B cell (primary cell): ENCODE data around the gene ACAP1. TPM values are rescaled to one million over a fixed set of nuclear protein-coding genes. Genes with fewer than 3 reads are reported as not detected.

ENCODE experiments used
- ATAC-seq: fragments of 200-7000 bp; cut with Tn5 transposase; one replicate; pipeline ENCODE4 v1.10.0; 2021; ENCODE audit warnings: low read depth, mild to moderate bottlenecking, moderate number of reproducible peaks, moderate library complexity
- CTCF ChIA-PET: fragments of 350-600 bp; sonication (Branson Sonifier 250); formaldehyde crosslinking; loops from one replicate; lab custom pipeline; 2021; ENCODE audit warnings: antibody characterized with exemption, inconsistent platforms; lab: Charles Lee
- POLR2A ChIA-PET: fragments of 350-600 bp; sonication (Branson Sonifier 250); formaldehyde crosslinking; loops from one replicate; lab custom pipeline; 2021; ENCODE audit warnings: antibody characterized with exemption; lab: Charles Lee
- DNase-seq: peaks from one replicate; pipeline ENCODE4 v3.0.0; 2013
- H2AFZ ChIP-seq: 2 replicates; pipeline ENCODE4 v1.6.1; 2012; ENCODE audit warnings: mild to moderate bottlenecking, low read depth, low read length; ENCODE audit not compliant: insufficient read depth, poor library complexity, severe bottlenecking
- H3K27ac ChIP-seq, 2 donors: 1 replicate in 1 of 2; 2 replicates in 1 of 2; pipeline ENCODE4 v1.5.1; 2012 to 2013; ENCODE audit warnings: low read length in 2 of 2, mild to moderate bottlenecking in 2 of 2, moderate library complexity in 1 of 2
- H3K27me3 ChIP-seq, 4 experiments: fragments of 200-600 bp in 1 of 4; sonication (generic) in 1 of 4; replicated peaks in 1 of 4; 1 replicate in 2 of 4; 2 replicates in 2 of 4; pipeline versions ENCODE4 v1.6.1 to v1.7.0; 2013 to 2016; ENCODE audit warnings: low read length in 3 of 4, mild to moderate bottlenecking in 2 of 4, mixed read lengths in 1 of 4, moderate library complexity in 1 of 4; ENCODE audit not compliant: insufficient read depth in 4 of 4, control insufficient read depth in 3 of 4; ENCODE audit errors: control extremely low read depth in 1 of 4
- H3K36me3 ChIP-seq, 2 experiments: replicated peaks in 1 of 2; 1 replicate in 1 of 2; 2 replicates in 1 of 2; pipeline versions ENCODE4 v1.6.1 to v1.7.1; 2013; ENCODE audit warnings: low read length in 1 of 2; ENCODE audit not compliant: insufficient read depth in 2 of 2, control insufficient read depth in 1 of 2; ENCODE audit errors: control extremely low read depth in 1 of 2, extremely low read depth in 1 of 2
- H3K4me1 ChIP-seq, 2 donors: fragments of 200-600 bp in 1 of 2; sonication (generic) in 1 of 2; 1 replicate in 1 of 2; 2 replicates in 1 of 2; pipeline versions ENCODE4 v1.5.1 to v1.6.1; 2013 to 2017; ENCODE audit warnings: low read length in 2 of 2; ENCODE audit not compliant: control insufficient read depth in 2 of 2, insufficient read depth in 2 of 2
- H3K4me2 ChIP-seq: replicated peaks from 2 replicates; pipeline ENCODE3; 2012; ENCODE audit warnings: mild to moderate bottlenecking, low read depth, low read length; ENCODE audit not compliant: poor library complexity, severe bottlenecking
- H3K4me3 ChIP-seq, 5 experiments: fragments of 200-600 bp in 1 of 5; sonication (generic) in 1 of 5; 1 replicate in 3 of 5; 2 replicates in 2 of 5; pipeline versions ENCODE4 v1.5.1 to v1.7.0; 2011 to 2016; ENCODE audit warnings: low read length in 4 of 5, mild to moderate bottlenecking in 4 of 5, low read depth in 2 of 5, control low read depth in 1 of 5, moderate library complexity in 1 of 5; ENCODE audit not compliant: insufficient read depth in 1 of 5; ENCODE audit errors: control extremely low read depth in 1 of 5, extremely low read depth in 1 of 5
- H3K79me2 ChIP-seq: fragments of 200-600 bp; sonication (generic); one replicate; pipeline ENCODE4 v1.6.0; 2016; ENCODE audit warnings: low read length; ENCODE audit not compliant: control insufficient read depth, insufficient read depth
- H3K9ac ChIP-seq: fragments of 200-600 bp; sonication (generic); 2 replicates; pipeline ENCODE4 v1.6.1; 2017; ENCODE audit warnings: mild to moderate bottlenecking, low read length, moderate library complexity
- H3K9me3 ChIP-seq, 3 donors: one replicate each; pipeline versions ENCODE4 v1.6.1 to v1.7.1; 2013; ENCODE audit warnings: low read length in 2 of 3; ENCODE audit not compliant: control insufficient read depth in 2 of 3, insufficient read depth in 1 of 3; ENCODE audit errors: control extremely low read depth in 1 of 3
- H4K20me1 ChIP-seq: 2 replicates; pipeline ENCODE4 v1.6.0; 2012; ENCODE audit warnings: mild to moderate bottlenecking, low read length; ENCODE audit not compliant: insufficient read depth, control insufficient read depth, poor library complexity, severe bottlenecking
- H3K27ac Mint-ChIP-seq: one replicate; pipeline ENCODE4 v1.8.0; 2021; ENCODE audit warnings: mixed read lengths
- H3K27me3 Mint-ChIP-seq: one replicate; pipeline ENCODE4 v1.8.0; 2021; ENCODE audit warnings: mixed read lengths
- H3K4me1 Mint-ChIP-seq: one replicate; pipeline ENCODE4 v1.8.0; 2021; ENCODE audit warnings: mixed read lengths
- H3K4me3 Mint-ChIP-seq: one replicate; pipeline ENCODE4 v1.8.0; 2021; ENCODE audit warnings: mixed read lengths
- H3K9me3 Mint-ChIP-seq: one replicate; pipeline ENCODE4 v1.8.0; 2022; ENCODE audit warnings: mixed read lengths; ENCODE audit not compliant: insufficient read depth
- CTCF ChIP-seq: fragments of 200-600 bp; IDR thresholded peaks from one replicate; pipeline ENCODE4 v1.8.0; 2022; ENCODE audit warnings: antibody characterized with exemption, mild to moderate bottlenecking
- EZH2 ChIP-seq: IDR thresholded peaks from 2 replicates; pipeline ENCODE4 v1.6.1; 2012; ENCODE audit warnings: borderline replicate concordance, low read depth, mild to moderate bottlenecking, moderate library complexity, low read length; ENCODE audit not compliant: insufficient read depth, poor library complexity, severe bottlenecking
- WGBS: methylation state at CpG from one replicate; pipeline ENCODE4 v1.1.5; 2013; ENCODE audit warnings: missing lambda C conversion rate; ENCODE audit not compliant: insufficient coverage; 5-methylcytosine and 5-hydroxymethylcytosine counted together
- intact Hi-C: fragments of 100-400 bp; cut with micrococcal nuclease; formaldehyde crosslinking; loops from one replicate; pipeline ENCODE4 v1.10.0; 2022
- polyA plus RNA-seq: library from polyadenylated mRNA; depleted of rRNA; stranded (reverse); fragments of >200 nt; gene quantifications from 2 replicates; pipeline ENCODE4 v1.2.3, GENCODE V29; 2012
- total RNA-seq, 2 donors: library from RNA; stranded (reverse); fragments of 120-200 nt in 1 of 2; gene quantifications; 1 replicate in 1 of 2; 2 replicates in 1 of 2; pipeline versions ENCODE4 v1.2.3 to v1.2.4, GENCODE V29; 2013 to 2022

ACAP1 gene
- total and polyA plus RNA-seq, 2 donors (not counting 1 experiment from before 2014, with no cell fraction given), result 392 to 412 TPM

DNA sequence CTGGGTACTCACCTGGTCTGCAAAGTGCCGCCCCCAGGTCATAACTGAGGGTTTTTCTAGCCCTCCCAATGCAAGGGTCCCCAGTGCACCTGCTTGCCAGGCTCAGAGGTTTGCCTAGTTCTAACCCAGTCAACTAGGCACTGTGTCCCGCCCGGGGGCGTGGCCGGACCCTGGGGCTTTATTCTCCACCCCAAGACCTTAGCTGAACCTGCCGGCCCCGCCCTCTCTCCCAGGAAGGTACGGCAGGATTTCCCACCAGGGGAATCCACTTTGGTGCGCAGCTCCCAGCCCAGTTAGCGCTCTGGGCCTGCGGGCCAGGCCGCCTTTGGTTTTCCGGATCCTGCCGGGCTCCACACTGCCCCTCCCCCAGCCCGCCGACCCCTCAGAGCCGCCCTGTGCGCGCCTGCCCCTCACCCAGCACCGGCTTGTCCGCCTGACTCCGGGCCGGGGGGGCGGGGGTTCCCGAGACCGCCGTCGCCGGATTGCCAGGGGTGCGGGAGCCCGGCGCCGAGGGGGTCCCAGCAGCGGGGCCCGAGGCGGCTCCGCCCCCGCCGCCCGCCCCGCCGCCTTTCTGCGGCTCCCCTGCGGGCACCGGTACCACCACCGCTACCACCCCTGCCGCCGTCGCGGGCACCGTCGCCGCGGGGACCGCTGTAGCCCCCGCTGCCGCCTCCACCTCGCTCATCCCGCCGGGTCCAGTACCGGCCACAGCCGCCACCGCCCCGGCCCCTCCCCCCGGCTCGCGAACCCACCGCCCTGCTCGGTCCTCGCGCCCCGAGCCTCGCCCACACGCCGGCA lies 42.3 kb upstream of the ACAP1 start:
- Histone ChIP-seq H2AFZ (peak overlapping the region; percentile 32), H4K20me1 (no peaks in the 10 kb centered on the region), H3K9me3 (peaks cover 0 to 7% (median 0%) of the 10 kb centered on the region in 3 donors), H3K79me2 (no peaks in the 10 kb centered on the region), H3K4me2 (peak overlapping the region; percentile 92), H3K36me3 (no peaks in the 10 kb centered on the region), H3K4me1 (peaks cover 28 to 30% of the 10 kb centered on the region in 2 donors), H3K27me3 (peaks cover 0 to 57% (median 15%) of the 10 kb centered on the region in 4 experiments), H3K9ac (peak overlapping the region; percentile 58), H3K27ac (no peak overlapping the region), H3K4me3 (peak overlapping the region in 2 of 5 experiments; percentile 15 to 54)
- Mint-ChIP-seq H3K4me3 (peak overlapping the region; percentile 77), H3K4me1 (peaks cover 22% of the 10 kb centered on the region), H3K27me3 (peaks cover 37% of the 10 kb centered on the region), H3K27ac (no peak overlapping the region), H3K9me3 (no peaks in the 10 kb centered on the region)
- POLR2A ChIA-PET, result interaction anchor here (0.7 to 1.4 kb wide), 2 partner anchors 13 to 74 kb away, joined by 4 to 7 read pairs; partner anchors contain the start of gene SLC2A4
- DNase-seq, result peak; percentile 50
- WGBS, result 9% methylated on average over 75 of the region's 75 CpGs
- no peak for ATAC-seq
- TF ChIP-seq EZH2, result peak; percentile 84
- TF ChIP-seq CTCF, result no peak
- CTCF ChIA-PET, result interaction anchor here (1.2 kb wide), 1 partner anchor 35 kb away, joined by 3 read pairs; no protein-coding TSS in a partner anchor
- intact Hi-C loops, result loop anchor here (10.0 kb wide), 1 partner anchor 159 kb away; no protein-coding TSS in a partner anchor
